Dendritic cell treated with granulocyte-macrophage colony-stimulating factor and Interleukin-4, amounts not matched to agents 40 ng/mL and 50 ng/mL, for 4 days (primary cell): Measurements from ENCODE around the gene GALNT1.

Experiments
- H3K27ac Mint-ChIP-seq: one replicate; pipeline ENCODE4 v1.8.0; 2022; ENCODE audit warnings: mild to moderate bottlenecking, mixed read lengths
- H3K27me3 Mint-ChIP-seq: one replicate; pipeline ENCODE4 v1.8.0; 2022; ENCODE audit warnings: mild to moderate bottlenecking, mixed read lengths
- H3K36me3 Mint-ChIP-seq: one replicate; pipeline ENCODE4 v1.8.0; 2022; ENCODE audit warnings: low read depth, mixed read lengths
- H3K4me1 Mint-ChIP-seq: one replicate; pipeline ENCODE4 v1.8.0; 2022; ENCODE audit warnings: low read depth, mixed read lengths
- H3K4me3 Mint-ChIP-seq: one replicate; pipeline ENCODE4 v1.8.0; 2022; ENCODE audit warnings: mild to moderate bottlenecking, moderate library complexity, mixed read lengths
- H3K9me3 Mint-ChIP-seq: one replicate; pipeline ENCODE4 v1.8.0; 2022; ENCODE audit warnings: mixed read lengths
- intact Hi-C: fragments of 100-400 bp; cut with micrococcal nuclease; formaldehyde crosslinking; loops from one replicate; pipeline ENCODE4 v1.15.0; 2022

The GALNT1 gene

DNA sequence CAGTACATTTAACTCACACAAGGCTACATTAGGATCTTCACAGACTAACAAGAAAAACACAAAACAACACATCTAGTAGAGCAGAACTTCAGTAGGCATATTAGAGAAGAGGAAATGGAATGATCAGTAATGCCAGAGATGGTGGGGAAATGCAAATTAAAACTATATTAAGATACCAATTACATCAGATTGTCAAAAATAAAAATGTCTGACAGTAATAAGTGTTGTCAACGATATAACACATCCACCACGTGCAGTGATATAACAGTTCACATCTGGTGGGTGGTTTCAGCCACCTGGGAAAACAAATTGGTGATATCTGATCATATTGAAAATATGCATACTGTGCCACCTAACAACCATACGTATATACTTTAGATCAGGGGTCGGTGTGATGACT lies 59.9 kb downstream of the GALNT1 start:
- intact Hi-C loops, result no loop called here
- Mint-ChIP-seq H3K36me3 (peaks cover 14% of the 10 kb centered on the region), H3K9me3 (peaks cover 21% of the 10 kb centered on the region), H3K27me3 (no peaks in the 10 kb centered on the region), H3K27ac (no peak overlapping the region), H3K4me3 (no peak overlapping the region), H3K4me1 (peaks cover 5% of the 10 kb centered on the region)

DNA sequence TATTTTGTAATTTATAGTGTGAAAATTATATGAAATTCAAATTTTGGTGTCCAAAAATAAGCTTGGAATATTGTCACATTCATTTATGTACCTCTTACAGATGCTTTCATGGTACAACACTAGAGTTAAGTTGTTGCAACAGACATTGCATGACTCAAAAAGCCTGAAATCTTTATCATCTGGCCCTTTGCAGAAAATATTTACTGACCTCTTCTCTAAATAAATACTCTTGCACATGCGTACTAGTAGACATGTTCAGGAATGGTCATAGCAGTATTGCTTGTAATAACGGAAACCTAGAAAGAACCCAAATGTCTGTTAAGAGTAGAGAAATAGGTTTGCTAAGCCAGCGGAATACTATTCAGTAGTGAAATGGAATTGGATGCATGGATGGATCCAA lies 60.4 kb downstream of the GALNT1 start:
- intact Hi-C loops, result no loop called here
- Mint-ChIP-seq H3K4me1 (peaks cover 8% of the 10 kb centered on the region), H3K4me3 (no peak overlapping the region), H3K9me3 (peaks cover 21% of the 10 kb centered on the region), H3K27ac (no peak overlapping the region), H3K27me3 (no peaks in the 10 kb centered on the region), H3K36me3 (peaks cover 18% of the 10 kb centered on the region)

DNA sequence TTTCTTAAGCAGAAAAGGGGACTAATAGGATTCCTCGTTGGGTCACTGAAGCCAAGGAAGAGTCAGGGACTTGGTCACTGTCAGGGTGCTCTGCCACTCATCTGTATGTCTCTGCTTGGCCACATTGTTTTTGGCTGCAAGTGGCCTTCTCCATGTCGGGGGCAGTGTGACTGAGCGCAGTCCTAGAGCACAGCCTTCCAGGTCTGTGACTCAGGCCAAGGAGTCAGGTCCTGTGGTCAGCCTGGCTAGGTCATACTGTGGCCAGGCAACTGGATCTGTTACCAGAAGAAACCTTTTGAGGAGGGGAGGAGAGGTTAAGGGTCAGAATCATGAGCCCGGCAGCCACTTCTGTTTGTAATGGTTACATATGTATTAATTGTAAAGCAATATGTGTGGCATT lies 61.3 kb downstream of the GALNT1 start:
- intact Hi-C loops, result no loop called here
- Mint-ChIP-seq H3K9me3 (peaks cover 23% of the 10 kb centered on the region), H3K4me3 (no peak overlapping the region)

DNA sequence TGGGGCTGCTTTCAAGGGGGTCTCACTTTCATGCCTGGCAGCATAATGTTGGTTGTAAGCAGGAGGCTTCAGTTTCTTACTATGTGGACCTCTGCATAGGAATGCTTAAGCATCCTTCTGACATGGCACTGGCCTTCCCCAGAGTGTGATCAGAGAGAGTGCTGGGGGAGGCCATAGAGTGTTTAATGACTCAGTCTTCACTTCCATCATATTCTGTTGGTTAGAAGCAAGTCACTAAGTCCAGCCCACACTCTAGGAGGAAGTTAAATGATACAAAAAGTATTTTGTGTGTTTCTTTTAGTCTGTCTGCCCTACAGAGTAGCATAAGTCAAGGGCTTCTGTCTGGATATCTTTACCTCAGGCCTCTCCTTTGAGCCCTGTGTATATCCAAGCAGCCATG lies 64.9 kb downstream of the GALNT1 start:
- H3K9me3 Mint-ChIP-seq, result peaks cover 37% of the 10 kb centered on the region
- no peak overlapping the region for H3K27ac Mint-ChIP-seq
- H3K27me3 Mint-ChIP-seq, result no peaks in the 10 kb centered on the region
- H3K36me3 Mint-ChIP-seq, result peaks cover 26% of the 10 kb centered on the region
- H3K4me3 Mint-ChIP-seq, result no peak overlapping the region
- H3K4me1 Mint-ChIP-seq, result peaks cover 6% of the 10 kb centered on the region
- intact Hi-C loops, result no loop called here

More for the DNA sequence above, 61.3 kb downstream of the GALNT1 start:
- Mint-ChIP-seq H3K4me1 (peaks cover 10% of the 10 kb centered on the region), H3K36me3 (peaks cover 20% of the 10 kb centered on the region), H3K27me3 (no peaks in the 10 kb centered on the region), H3K27ac (no peak overlapping the region)

DNA sequence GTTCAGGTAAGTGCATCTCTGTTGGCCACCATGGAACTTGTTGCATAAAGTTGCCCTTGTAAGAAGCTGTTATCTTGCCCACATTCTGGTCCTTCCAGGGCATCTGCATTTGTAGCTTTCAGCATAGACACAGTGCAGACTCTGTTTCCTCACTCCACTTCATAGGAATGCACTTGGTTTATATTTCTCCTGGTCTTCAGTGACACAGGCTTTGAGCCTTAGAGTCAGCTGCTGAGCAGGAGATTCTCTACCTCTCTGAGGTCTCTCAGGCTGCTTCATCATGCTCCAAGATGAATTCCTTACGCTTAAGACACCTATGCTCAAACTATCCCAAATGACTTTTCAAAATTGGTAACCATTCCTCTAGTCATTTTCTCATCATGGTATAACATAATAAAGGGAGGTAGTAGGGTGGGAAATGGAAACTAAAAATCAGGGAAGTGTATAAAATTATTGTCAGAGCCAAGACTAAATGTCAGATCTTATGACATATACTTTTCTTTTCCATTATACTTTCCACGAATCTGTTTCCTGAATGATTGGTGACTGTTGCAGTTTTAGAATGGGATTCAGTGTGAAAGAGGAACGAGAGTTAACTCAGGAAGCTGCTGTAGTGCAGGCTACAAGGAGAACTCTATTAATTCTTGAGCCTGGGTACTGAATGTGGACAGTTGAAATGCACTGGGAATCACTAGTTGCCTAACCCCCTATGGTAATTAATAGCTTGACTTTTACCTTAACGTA lies 72.0 kb downstream of the GALNT1 start:
- H3K9me3 Mint-ChIP-seq, result peaks cover 10% of the 10 kb centered on the region
- no peak overlapping the region for H3K4me3 Mint-ChIP-seq
- intact Hi-C loops, result no loop called here
- no peak overlapping the region for H3K27ac Mint-ChIP-seq
- H3K4me1 Mint-ChIP-seq, result peaks cover 6% of the 10 kb centered on the region
- H3K36me3 Mint-ChIP-seq, result peaks cover 10% of the 10 kb centered on the region
- no peaks in the 10 kb centered on the region for H3K27me3 Mint-ChIP-seq

DNA sequence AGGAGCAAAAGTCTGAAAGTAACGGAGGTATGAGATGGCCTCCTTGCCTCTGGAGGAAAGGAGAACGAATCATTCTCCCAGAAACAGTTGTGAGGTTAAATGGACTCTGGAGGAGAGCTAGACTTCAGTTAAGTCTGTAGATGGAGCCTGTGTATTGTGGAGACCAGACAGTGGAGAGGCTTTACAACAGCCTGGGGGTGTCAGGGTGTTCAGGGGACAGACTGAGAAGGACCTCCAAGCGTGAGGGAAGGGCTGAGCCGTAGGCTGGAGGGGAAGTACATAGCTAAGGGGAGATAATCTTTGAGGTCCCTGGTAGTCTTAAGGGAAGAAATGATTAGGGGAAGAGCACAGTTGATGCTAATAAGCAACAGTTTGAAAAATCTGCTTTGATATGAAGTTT lies 76.6 kb downstream of the GALNT1 start:
- peaks cover 5% of the 10 kb centered on the region for H3K36me3 Mint-ChIP-seq
- H3K27me3 Mint-ChIP-seq, result no peaks in the 10 kb centered on the region
- peaks cover 6% of the 10 kb centered on the region for H3K4me1 Mint-ChIP-seq
- no peaks in the 10 kb centered on the region for H3K9me3 Mint-ChIP-seq
- intact Hi-C loops, result no loop called here
- H3K27ac Mint-ChIP-seq, result no peak overlapping the region
- no peak overlapping the region for H3K4me3 Mint-ChIP-seq

DNA sequence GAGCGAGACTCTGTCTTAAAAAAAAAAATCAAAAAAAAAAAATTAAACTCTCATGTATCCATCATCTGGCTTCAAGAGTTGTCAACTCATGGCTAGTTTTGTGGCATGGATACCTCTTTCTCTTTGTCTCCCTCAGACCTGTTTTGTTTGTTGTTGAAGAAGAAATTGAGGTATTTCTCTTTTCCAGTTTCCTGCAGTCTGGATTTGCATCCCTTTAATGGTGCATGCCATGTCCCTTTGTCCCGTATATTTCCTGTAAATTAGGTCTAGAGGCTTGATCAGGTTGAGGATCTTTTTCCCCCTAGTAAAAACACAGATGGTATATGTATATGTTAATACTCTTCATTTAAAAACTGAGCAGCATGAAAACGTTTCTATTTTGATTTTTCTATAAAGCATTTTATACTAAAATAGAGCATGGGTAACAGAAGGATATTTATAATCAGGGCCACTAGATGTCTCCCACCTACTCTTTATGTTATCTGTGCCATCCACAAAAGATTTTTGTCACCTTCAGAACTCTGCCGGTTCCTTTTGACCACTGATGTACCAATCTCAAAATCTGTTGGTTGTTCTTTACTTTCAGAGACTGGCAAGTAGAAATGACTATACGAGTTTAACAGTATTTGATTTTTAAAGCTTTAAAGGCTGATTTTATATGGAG lies 80.1 kb downstream of the GALNT1 start:
- no peaks in the 10 kb centered on the region for H3K27me3 Mint-ChIP-seq

DNA sequence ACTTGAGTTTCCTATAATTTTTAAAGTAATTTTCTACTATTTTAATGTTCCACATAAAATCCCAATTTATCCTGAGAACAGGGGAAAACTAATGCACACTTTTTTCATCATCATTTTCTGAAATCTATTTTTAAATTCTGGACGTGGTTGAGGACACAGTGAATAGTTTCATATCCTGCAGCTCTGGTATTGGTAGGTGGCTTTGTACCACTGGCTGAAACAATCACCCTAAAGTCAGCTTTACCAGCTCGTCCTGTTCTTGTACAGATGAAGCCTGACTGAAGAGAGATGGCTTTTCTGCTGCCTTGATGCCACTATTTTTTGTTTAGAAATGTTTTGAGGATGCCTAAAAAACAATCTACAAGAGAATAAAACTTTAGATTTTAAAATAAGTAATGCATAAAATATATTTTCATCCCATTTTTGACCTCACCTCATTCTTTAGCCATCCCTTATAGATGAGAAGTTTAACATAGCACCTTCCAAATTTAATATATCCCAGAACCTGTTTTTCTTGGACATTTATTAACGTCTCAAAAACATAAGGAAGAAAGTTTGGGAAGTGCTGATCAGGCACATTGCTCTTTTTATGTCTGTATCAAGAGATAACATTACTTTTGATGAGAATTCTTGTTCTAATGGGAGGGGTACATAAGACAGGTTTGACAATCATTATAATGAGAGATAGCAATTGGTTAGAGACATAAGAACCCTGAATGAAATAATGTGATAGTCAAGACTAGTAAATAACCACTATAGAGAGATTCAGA lies 80.9 kb downstream of the GALNT1 start:
- no peaks in the 10 kb centered on the region for H3K9me3 Mint-ChIP-seq
- H3K4me3 Mint-ChIP-seq, result no peak overlapping the region
- peaks cover 43% of the 10 kb centered on the region for H3K36me3 Mint-ChIP-seq
- no peaks in the 10 kb centered on the region for H3K27me3 Mint-ChIP-seq
- no peaks in the 10 kb centered on the region for H3K4me1 Mint-ChIP-seq
- no peak overlapping the region for H3K27ac Mint-ChIP-seq
- intact Hi-C loops, result no loop called here

More for the DNA sequence above, 80.1 kb downstream of the GALNT1 start:
- Mint-ChIP-seq H3K9me3 (no peaks in the 10 kb centered on the region), H3K4me1 (no peaks in the 10 kb centered on the region), H3K36me3 (peaks cover 35% of the 10 kb centered on the region), H3K27ac (no peak overlapping the region), H3K4me3 (no peak overlapping the region)
- intact Hi-C loops, result no loop called here

DNA sequence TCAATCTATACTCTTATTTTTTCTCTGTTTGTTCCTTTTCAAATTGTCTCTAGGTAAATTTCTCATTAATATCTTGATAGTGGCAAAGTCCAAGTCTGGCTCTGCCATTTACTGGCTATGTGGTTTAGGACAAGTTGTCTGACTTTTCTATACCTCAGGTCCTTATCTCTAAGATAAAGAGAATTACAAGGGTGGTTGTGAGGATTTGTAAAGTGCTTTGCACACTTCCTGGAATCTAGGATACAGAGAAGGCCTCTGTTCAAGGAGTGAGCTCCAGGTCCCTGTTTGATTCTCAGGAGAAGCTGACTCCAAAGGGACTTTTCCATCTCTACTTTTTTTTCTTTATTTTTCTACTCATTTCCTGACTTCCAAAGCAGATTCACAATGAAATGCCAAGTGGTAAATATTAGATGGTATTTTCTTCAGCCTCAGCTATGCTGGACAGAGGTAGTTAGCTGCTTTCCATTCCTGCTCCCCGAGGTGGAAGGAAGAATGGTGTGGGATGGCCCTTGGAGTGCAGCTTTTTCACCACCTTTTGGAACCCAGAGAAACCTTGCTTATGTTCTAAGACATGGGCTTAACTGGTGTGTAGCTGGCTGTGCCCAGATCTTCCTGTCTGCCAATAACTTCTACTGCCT lies 90.5 kb downstream of the GALNT1 start:
- Mint-ChIP-seq H3K9me3 (no peaks in the 10 kb centered on the region), H3K4me3 (no peak overlapping the region), H3K4me1 (peaks cover 5% of the 10 kb centered on the region), H3K36me3 (peaks cover 36% of the 10 kb centered on the region), H3K27me3 (no peaks in the 10 kb centered on the region), H3K27ac (no peak overlapping the region)
- intact Hi-C loops, result no loop called here

DNA sequence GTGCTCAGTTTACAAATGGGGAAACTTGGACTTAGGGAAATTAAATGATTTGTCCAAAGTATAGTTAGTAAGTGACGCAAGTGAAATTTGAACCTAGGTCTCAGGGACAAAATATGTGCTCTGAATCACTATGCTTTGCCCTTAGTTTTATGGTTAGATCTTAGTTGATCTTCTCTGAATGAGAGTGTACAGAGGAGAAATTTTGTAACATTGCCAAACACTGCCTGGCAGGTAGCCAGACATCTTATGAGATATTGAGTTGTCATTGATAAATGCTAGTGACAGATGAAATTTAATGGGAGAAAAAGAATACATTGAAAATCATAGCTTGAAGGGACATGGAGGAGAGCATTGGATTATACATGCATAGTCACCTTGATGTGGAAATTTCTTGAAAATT lies 91.4 kb downstream of the GALNT1 start:
- intact Hi-C loops, result no loop called here
- Mint-ChIP-seq H3K4me3 (no peak overlapping the region), H3K4me1 (peaks cover 5% of the 10 kb centered on the region), H3K9me3 (no peaks in the 10 kb centered on the region), H3K27ac (no peak overlapping the region), H3K27me3 (no peaks in the 10 kb centered on the region), H3K36me3 (peaks cover 28% of the 10 kb centered on the region)

DNA sequence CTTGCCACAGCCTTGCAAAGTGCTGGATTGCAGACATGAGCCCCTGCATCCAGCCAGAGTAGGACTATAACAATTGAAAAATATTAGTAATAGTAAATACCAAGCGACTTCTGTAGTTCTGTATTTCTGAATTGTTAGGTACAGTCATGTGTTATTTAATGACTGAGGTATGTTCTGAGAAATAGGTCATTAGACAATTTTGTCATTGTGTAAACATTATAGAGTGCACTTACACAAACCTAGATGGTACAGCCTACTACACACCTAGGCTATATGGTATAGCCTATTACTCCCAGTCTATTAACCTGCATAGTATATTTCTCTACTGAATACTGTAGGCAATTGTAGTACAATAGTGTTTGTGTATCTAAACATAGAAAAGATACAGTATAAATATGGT lies 92.1 kb downstream of the GALNT1 start:
- Mint-ChIP-seq H3K9me3 (no peaks in the 10 kb centered on the region), H3K4me3 (no peak overlapping the region), H3K27me3 (no peaks in the 10 kb centered on the region), H3K4me1 (peaks cover 5% of the 10 kb centered on the region), H3K36me3 (peaks cover 25% of the 10 kb centered on the region), H3K27ac (no peak overlapping the region)
- intact Hi-C loops, result no loop called here

DNA sequence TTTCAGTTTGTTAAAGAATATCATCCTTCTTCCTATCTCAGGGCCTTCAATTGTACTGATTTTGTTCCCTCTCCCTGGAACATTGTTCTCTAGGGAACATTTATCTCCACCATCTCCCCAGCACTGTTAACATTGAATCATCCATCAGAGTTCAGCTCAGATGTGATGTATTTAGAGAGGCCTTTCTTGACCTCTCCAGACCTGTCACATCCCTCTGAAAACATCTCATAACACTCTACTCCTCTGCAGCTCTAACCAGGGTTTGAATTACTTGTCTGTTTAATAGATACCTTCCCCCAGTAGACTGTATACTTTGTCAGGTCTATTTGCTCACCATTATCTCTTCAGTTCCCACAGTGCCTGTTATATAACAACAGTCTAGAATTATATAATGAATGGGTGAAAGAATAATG lies 98.6 kb downstream of the GALNT1 start:
- H3K36me3 Mint-ChIP-seq, result peaks cover 47% of the 10 kb centered on the region
- no peaks in the 10 kb centered on the region for H3K9me3 Mint-ChIP-seq
- no peak overlapping the region for H3K4me3 Mint-ChIP-seq
- intact Hi-C loops, result no loop called here
- no peaks in the 10 kb centered on the region for H3K27me3 Mint-ChIP-seq
- no peak overlapping the region for H3K27ac Mint-ChIP-seq
- peaks cover 5% of the 10 kb centered on the region for H3K4me1 Mint-ChIP-seq

DNA sequence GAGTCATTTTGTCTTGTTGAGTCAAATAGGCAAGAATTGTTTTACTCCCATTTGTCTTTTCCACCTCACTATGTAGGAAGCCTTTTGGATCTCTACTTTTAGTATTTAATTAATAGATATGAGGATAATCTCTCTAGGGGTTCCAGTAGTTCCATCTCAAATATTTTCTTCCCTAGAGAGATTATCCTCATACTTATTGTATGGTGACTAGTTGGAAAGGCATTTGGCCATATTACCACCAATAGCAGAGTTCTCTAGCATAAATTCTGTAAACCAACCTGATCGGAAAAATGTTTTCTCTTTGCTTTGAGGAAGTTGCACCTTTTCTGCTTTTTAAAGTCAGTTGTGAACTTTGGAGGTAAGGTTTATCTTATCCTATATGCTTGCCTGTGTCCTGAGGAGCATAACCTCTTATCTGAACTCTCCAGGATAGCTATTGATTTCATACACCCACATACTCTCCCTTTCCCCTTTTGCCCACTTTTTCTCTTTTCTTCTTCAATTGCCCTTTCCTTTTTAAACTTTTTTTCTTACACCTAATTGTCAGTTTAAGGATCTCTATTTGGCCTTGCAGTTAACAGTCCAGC lies 100.8 kb downstream of the GALNT1 start:
- H3K27ac Mint-ChIP-seq, result no peak overlapping the region
- no peak overlapping the region for H3K4me3 Mint-ChIP-seq
- no peaks in the 10 kb centered on the region for H3K4me1 Mint-ChIP-seq
- no peaks in the 10 kb centered on the region for H3K27me3 Mint-ChIP-seq
- intact Hi-C loops, result no loop called here
- no peaks in the 10 kb centered on the region for H3K9me3 Mint-ChIP-seq
- peaks cover 63% of the 10 kb centered on the region for H3K36me3 Mint-ChIP-seq
